Bronchial epithelial cell (primary cell): Measurements from ENCODE around the gene SCYGR2. TPM values are rescaled to one million over a fixed set of nuclear protein-coding genes. Genes with fewer than 3 reads are reported as not detected.

Experiments
- DNase-seq: peaks from one replicate; pipeline ENCODE4 v3.0.0-alpha.2; 2010; ENCODE audit warnings: low read depth
- FAIRE-seq: peaks from 2 replicates; lab custom pipeline; 2011; peaks lifted over from hg19 to GRCh38; lab: Jason Lieb, UNC
- H3K27me3 ChIP-seq: 2 replicates; pipeline ENCODE4 v1.5.1; 2011; ENCODE audit warnings: low read length; ENCODE audit not compliant: control insufficient read depth, insufficient read depth
- H3K36me3 ChIP-seq: 2 replicates; pipeline ENCODE4 v1.5.1; 2011; ENCODE audit warnings: low read length; ENCODE audit not compliant: control insufficient read depth, insufficient read depth
- H3K4me3 ChIP-seq: 2 replicates; pipeline ENCODE4 v1.5.1; 2011; ENCODE audit warnings: mild to moderate bottlenecking, low read depth, low read length, control low read depth
- total RNA-seq: library from RNA; depleted of rRNA; stranded (reverse); fragments of >200 nt; gene quantifications from 2 replicates; pipeline ENCODE4 v1.2.1, GENCODE V29; 2014
- TF ChIP-seq, protein P1 (sequence below): IDR thresholded peaks from 2 replicates; pipeline ENCODE4 v1.5.1; 2011; ENCODE audit warnings: mild to moderate bottlenecking, moderate library complexity, low read length, control low read depth, inconsistent platforms; ENCODE audit not compliant: insufficient read depth, severe bottlenecking

The SCYGR2 gene
- total RNA-seq, 1 donor from 2014 or later, result not detected

DNA sequence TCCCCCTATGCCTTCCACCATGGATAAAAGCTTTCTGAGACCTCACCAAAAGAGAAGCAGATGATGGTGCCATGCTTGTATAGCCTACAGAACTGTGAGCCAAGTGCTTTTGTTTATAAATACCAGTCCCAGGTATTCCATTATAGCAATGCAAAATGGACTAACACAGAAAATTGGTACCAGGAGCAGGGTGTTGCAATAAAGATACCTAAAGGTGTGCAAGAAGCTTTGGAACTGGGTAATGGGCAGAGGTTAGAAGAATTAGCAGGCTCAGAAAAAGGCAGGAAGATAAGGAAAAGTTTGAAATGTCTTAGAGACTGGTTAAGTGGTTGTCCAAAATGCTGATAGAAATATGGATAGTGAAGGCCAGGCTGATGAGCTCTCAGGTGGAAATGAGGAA, 16.3 kb upstream of the SCYGR2 start:
- H3K27me3 ChIP-seq, result no peaks in the 10 kb centered on the region
- FAIRE-seq (no peak), DNase-seq (no peak)
- H3K36me3 ChIP-seq, result no peaks in the 10 kb centered on the region
- H3K4me3 ChIP-seq, result no peak overlapping the region
- TF ChIP-seq, protein P1, sequence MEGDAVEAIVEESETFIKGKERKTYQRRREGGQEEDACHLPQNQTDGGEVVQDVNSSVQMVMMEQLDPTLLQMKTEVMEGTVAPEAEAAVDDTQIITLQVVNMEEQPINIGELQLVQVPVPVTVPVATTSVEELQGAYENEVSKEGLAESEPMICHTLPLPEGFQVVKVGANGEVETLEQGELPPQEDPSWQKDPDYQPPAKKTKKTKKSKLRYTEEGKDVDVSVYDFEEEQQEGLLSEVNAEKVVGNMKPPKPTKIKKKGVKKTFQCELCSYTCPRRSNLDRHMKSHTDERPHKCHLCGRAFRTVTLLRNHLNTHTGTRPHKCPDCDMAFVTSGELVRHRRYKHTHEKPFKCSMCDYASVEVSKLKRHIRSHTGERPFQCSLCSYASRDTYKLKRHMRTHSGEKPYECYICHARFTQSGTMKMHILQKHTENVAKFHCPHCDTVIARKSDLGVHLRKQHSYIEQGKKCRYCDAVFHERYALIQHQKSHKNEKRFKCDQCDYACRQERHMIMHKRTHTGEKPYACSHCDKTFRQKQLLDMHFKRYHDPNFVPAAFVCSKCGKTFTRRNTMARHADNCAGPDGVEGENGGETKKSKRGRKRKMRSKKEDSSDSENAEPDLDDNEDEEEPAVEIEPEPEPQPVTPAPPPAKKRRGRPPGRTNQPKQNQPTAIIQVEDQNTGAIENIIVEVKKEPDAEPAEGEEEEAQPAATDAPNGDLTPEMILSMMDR, result no peak

DNA sequence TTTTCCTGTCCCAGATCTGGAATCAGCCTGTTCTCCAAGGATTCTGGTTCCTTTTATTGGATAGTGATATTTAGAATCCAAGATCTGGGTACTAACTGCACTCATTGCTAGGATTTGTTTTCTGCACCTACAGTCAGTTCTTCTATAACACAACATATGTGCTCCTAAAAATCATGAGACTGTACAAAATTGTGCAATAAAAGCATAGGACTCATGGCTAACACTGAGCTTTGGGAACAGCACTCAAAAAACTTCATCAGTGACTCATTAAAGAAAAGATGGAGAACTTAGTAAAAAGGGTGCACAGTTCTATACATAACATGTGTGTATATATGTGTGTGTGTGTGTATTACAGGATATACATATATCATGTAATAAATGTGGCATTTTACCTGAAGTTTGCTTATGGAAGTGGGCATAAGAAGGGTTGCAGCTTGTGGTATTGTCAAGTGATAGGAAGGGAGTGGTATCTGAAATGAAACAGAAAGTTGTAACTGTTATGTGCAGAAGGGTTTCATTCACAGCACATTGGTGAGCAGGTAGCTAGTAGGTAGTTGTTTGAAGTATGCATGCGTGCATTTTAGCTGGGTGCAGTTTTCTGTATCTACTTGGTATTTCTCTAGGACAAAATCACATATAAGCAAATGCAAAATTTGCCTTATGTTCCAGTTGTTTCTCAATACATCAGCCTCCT, 5.9 kb upstream of the SCYGR2 start:
- DNase-seq, result peak; percentile 25
- no peak overlapping the region for H3K4me3 ChIP-seq
- H3K27me3 ChIP-seq, result no peaks in the 10 kb centered on the region
- FAIRE-seq, result no peak
- TF ChIP-seq, protein P1, result no peak
- no peaks in the 10 kb centered on the region for H3K36me3 ChIP-seq

DNA sequence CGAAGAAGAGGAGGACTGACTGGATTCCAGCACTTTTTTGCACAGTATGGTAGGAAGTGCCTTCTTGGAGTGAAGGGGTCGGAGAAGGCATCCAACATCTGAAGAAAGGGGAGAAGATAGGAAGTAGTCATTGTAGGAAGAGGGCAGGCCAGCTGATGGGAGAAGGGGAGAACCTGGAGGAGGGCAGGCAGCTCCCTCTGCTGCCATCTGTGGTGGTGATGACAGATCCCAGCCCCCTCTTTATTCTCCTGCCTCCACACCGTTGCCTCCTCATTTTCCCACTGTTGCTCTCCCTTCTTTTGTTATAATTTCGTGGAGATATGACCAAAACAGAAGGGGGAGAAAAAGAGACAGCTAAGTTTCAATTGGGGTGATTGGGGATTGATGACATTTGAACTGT, 2.9 kb upstream of the SCYGR2 start:
- DNase-seq, result no peak
- Histone ChIP-seq H3K36me3 (no peaks in the 10 kb centered on the region), H3K4me3 (no peak overlapping the region), H3K27me3 (no peaks in the 10 kb centered on the region)
- no peak for FAIRE-seq
- TF ChIP-seq, protein P1, result no peak

- Histone ChIP-seq H3K27me3 (no peaks in the 10 kb centered on the region), H3K36me3 (no peaks in the 10 kb centered on the region), H3K4me3 (no peak overlapping the region)
- DNase-seq (no peak), FAIRE-seq (no peak)
- TF ChIP-seq, protein P1, result no peak
Observed at GRCh38 chr2:227597036-227597435, 1.7 kb upstream of the SCYGR2 start.

- DNase-seq (peak; percentile 48), FAIRE-seq (no peak)
- Histone ChIP-seq H3K27me3 (no peaks in the 10 kb centered on the region), H3K4me3 (no peak overlapping the region), H3K36me3 (no peaks in the 10 kb centered on the region)
- TF ChIP-seq, protein P1, result no peak
Observed at GRCh38 chr2:227597998-227598397, 695 bp upstream of the SCYGR2 start.

GRCh38 chr2:227602358-227602757, 3.7 kb downstream of the SCYGR2 start:
- no peak for DNase-seq
- no peak for FAIRE-seq
- TF ChIP-seq, protein P1, result no peak
- Histone ChIP-seq H3K27me3 (no peaks in the 10 kb centered on the region), H3K36me3 (no peaks in the 10 kb centered on the region), H3K4me3 (no peak overlapping the region)
